HG02970 (cell line): ENCODE results near the gene HNF4A.
A peak's percentile ranks its signal among the peaks of the same experiment; 100 is the strongest.
"Not testable (repeated sequence)": the region's sequence is repeated elsewhere in the genome, so short reads cannot be mapped to it uniquely, and the experiment has no call there.

Experiments
- ATAC-seq: cut with Tn5 transposase; IDR thresholded peaks from one replicate; pipeline ENCODE4 v1.9.1; 2021; ENCODE audit warnings: mild to moderate bottlenecking, moderate library complexity, moderate number of reproducible peaks; ENCODE audit not compliant: unreplicated experiment, low FRiP score

HNF4A gene

DNA sequence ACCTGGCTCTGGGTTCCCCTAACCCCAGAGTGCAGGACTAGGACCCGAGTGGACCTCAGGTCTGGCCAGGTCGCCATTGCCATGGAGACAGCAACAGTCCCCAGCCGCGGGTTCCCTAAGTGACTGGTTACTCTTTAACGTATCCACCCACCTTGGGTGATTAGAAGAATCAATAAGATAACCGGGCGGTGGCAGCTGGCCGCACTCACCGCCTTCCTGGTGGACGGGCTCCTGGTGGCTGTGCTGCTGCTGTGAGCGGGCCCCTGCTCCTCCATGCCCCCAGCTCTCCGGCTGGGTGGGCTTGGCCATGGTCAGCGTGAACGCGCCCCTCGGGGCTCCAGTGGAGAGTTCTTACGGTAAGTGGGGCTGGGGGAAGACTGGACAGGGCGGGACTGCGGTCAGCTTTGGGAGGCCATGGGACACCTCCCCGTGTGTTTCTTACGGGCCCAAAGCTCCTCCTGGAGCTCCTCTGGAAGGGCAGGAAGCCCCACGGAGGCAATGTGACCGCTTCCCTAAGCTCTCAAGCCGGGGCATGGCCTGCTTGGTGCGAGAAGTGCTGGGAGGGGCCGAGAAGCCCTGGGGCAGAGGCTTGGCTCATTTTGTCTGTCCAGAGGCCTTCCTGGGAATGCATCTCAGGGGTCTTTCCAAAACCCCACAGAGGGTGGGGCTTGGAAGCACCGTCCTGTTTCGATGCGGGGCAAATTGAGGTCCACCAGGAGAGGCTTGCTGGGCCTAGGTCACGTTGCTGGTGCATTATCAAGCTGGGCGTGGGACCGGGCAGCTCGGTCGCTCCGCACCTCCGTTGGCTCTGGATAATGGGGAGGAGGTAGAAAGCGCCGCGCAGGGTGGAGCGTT is at the start of gene HNF4A:
HNF4A (plus strand) TSS at position 202 of the 855 bp plus-strand sequence; CDS start at position 308, 106 bp downstream.
- no peak for ATAC-seq

DNA sequence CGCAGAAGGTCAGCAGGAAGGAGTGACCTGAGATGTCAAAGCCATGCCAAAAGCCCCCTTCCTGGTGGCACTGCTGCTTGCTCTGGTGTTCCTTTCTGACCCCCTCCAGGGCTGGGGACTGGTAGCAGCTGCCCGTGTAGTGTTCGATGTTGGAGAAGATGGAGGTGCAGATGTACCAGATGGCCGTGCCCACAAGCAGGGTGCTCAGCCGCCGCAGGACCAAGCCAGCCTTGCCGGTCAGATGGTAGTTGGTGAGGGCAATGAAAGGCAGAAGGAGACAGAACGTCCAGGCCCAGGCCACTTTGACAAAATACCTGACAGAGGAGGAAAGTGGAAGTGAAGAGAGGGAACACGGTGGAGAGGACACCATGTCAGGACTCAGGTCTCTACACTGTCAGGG is 48.6 kb upstream of the HNF4A start:
- no peak for ATAC-seq

DNA sequence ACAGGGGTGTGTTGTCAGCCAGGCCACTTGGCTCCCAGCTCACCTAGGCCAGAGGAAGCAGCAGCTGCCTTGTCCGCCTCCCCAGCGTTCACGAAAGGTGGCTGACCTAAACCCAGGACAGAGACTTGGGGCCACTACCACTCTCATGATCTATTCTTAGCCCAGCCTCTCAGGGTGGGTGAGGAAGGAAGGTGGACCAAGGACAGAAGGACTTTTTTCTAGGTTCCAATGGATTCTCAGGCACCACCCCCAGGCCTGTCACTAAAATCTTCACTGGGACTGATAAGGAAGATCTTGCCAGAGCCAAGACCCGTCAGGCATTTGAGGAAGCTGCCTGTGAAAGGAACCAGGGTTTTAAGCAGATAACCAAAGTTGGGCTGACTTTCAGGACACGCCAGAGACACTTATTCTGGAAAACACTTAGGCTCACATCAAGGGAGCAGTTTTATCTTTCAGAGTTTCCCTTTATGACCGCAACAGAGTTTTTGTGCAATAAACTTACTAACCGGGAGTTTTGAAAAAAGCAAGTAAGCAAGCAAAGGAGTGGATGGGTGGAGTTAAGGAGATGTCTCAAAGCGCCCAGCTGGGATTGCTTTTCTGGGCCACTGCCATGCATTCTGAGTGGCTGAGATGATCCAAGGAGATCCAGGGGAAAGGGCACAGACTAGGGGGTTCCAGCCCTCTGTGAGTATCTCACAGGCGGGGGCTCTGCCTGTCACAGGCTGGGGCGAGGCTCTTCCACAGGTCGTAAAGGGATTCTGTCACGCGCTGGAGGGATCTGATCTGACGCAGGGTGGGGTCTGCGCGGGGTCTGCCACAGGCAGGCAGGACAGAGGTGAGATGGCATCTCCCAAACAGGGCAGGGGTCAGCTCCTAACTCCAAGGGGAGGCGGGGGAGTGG is 45.5 kb upstream of the HNF4A start:
- ATAC-seq = no peak

DNA sequence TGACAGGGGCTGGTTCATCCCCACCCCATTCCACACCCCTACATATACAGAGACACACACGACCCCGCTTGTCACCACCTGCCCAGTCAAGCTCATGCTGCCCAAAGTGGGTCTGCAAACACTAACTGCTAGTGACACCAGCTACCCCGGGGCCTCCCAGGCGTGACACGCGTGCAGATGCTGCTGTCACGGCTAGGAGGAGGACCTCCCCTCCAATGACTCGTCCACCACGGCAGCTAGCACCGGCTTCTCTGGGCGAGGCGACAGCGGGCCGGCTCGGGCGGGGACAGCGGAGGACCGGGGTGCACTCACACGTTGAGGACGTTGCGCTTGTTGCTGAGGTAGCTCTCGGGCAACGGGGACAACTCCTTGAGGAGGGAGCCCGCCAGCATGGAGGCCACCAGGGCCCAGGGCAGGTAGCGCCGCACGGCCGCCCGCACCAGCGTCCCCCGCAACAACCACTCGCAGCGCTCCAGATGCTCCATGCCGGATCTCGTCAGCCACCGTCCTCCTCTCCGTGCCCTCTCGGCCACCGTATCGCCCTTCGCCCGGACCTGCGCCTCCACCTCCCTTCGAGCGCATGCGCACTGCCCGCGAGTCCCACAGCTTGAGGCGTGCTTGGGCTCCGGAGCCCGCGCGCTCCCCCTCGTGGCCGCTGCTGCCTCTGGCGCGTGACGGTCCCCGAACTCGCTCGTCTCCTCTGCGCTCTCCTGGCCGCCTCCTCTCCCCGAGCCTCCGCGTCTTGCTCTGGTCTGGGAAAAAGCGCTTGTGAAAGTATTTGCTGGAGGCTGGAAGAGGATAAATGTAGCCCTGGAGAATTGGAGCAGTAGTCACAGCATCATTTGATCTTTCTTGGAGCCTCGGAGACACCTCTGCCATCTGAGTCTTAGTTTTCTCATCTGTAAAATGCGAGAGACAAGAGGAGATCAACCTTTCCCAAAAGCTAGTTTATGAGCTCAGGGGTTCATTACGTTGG is 44.5 kb upstream of the HNF4A start, which contains the start of gene FITM2:
FITM2 (minus strand) TSS at position 539 of the 976 bp plus-strand sequence; CDS start at position 485, 54 bp downstream.
- ATAC-seq = peak; percentile 96

DNA sequence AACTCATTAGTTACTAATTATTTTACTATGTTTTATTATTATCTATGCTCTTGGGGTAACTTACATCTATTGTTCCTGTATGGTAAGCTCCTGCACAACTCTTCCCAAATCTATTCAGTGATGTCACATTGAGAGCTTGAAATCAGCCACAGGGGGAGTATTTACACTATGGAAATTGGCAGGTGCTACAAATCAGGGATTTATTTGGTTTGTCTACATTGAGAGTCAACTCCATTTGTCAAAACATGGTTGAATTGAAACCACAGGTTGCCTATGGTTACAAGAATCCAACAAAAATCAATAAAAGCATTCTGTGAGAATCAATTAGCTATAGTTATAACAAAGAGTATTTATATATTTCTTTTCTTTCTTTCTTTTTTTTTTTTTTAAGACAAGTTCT is 40.6 kb upstream of the HNF4A start:
- ATAC-seq = no peak

DNA sequence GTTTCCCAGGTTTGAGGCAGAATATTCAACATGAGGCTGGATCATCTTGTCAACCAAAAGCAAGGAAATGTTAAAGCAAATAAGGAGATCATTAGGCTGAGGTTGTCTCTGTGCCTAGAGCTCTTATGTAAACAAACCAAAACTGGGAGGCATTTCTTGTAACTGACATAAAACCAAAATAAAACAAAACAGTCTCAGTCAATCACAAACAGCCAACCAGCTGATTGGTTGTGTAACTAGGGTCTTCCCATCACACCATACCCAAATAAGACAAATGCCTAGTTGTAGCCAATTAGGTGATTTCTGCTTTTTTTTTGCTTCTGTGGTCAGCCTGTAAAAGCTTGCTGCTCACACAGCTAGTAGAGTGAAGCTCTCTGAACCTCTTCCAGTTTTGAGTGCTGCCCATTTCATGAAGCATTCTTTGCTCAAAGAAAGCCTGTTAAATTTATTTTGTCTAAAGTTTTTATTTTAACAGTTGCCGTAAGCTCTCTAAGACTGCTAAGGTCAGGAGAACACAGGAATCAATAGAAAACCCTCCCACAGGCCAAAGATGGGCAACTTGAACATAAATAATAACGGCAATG is 35.6 kb upstream of the HNF4A start:
- ATAC-seq = no peak

DNA sequence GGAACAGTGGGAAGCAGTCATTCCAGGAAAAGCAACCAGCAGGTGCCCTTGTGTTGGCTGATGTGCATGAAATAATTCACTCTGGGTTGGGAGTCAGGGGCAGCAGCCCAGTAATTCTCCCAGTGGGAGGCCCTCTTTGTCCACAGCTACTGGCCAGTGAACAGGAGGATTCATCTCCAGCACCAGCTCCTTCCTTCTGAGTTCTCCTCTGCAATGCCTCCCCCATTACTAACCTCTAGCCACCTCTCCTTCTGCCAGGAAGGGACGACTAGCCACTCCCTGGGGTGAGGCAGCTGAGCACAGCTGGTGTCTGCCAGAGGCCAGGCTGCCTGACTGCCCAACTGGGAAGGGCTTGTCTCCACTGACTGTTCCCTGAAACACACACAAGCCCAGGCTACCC is 31.2 kb upstream of the HNF4A start:
- no peak for ATAC-seq

DNA sequence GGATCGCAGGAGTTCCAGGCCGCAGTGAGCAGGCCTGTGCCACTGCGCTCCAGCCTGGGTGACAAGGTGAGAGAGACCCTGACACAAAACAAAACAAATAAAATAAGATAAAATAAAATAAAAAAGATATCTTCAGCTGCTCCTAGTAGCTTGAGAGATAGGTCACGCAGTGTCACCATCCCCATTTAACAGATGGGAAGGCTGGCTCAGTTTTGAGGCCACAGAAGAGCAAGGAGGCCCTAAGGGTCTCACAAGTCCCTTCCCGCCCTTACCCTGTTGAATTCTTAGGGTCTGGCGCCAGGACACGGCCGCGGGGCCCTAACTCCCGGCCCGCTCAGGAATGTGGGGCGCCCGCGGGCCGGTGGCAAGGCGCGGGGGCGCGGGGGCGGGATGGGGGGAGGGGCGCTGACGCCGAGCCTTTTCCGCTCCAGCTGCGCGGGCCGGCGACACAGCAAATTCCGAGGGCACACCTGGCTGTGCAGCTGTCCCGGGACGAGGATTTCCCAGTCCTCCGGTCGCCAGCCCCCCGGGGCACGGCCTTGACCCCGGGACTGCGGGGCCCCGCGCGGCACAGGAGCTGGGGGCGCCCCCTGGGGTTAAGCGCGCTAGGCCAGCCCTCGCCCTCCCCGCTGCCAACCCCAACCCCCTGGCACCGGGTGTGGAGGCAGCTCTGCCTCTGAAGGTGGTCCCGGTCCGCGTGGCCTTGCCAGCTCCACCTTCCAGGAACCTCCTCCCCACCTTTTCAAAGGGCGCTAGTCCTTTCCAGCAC is 28.9 kb upstream of the HNF4A start:
- ATAC-seq = no peak

DNA sequence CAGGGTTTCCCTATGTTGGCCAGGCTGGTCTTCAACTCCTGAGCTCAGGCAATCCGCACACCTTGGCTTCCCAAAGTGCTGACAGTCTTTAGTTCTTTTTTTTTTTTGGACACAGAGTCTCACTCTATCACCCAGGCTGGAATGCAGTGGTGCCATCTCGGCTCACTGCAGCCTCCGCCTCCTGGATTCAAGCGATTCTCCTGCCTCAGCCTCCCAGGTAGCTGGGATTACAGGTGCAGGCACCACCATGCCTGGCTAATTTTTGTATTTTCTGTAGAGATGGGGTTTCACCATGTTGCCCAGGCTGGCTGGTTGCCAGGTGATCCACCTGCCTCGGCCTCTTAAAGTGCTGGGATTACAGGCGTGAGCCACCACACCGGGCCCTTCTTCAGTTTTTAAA is 27.8 kb upstream of the HNF4A start:
- ATAC-seq = not testable (repeated sequence)

DNA sequence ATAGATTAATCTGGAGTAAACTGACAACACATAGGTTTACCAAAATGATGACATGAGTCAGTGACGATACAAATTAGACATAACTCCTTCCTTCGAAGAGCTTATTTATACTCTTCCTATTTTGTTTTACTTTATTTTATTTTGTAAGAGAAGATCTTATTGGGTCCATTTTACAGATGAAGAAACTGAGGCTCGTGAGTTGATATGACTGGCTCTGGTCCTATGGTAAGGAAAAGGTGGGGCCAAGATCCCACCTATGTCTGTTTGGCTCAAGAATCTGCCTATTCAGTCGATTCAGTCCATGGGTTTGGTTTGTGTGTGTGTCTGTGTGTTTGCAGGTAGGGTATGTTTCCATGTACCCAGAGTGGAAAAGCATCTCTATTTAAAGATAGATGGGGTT is 27.1 kb upstream of the HNF4A start:
- ATAC-seq = no peak

DNA sequence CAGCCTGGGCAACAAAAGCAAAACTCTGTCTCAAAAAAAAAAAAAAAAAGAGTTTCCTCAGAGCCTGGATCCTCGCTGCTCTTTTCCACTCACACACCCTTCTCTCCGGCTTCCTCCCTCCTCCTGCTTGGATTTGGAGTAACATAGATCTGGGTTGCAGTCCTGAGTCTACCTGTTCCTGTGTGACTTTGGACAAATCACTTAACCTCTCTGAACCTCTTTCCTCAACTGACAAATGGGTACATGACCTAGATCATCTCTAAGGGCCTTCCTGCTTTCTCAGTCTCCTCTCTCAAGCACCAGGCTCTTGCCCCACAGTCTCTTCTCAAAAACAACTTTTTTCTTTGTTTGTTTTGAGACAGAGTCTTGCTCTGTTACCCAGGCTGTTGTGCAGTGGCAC is 24.3 kb upstream of the HNF4A start:
- ATAC-seq = no peak

DNA sequence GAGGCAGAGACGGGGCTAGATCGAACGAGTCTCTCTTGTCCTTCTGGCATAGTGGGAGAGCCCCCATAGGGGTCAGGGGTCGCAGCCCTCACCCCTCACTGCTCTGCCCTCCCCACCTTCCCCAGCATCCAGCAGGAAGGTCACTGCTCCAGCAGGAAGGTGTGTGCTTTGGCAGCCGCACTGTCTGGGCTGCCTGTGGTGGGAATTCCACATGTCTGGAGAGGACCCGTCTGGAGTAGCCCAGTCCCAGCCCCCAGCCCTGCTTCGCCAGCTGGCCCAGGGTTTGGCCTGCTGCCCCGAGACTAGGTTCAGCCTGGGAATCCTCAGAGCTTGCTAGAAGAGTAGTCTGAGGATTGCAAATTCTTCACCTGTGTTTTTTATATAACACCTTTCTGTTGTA is 21.2 kb upstream of the HNF4A start:
- ATAC-seq = no peak

DNA sequence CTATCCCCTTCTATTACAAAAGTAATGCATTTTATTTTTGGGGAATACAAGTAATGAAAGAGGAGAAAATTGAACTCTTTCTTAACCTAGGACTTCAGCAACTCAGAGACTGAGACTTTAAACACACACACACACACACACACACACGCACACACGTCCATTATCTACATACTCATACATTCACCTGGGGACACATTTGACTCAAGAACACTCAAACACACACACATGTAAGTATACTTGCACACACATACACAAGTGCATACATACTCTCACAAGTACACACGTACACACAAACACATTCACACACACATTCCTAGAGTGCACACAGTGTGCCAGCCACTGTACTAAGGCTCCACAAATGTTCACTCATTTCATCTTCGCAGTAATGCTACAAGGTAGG is 20.8 kb upstream of the HNF4A start:
- ATAC-seq = no peak

DNA sequence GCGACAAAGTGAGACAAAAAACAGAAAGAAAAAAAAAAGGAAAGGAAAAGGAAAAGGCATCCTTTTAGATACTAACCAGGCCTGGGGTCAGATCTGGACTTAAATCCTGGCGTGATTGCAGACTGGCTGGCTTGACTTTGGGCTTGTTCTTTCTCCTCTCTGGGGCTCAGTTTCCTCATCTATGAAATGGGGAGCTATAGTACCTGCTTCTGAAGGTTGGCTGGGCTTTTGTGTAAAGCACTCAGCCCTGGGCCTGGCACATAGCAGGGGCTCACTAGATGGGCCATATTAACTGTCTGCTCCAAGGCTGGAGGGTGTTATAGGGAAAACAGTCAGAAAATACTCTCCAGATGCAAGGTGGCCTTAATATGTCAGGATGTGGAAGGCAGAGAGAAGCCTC is 19.8 kb upstream of the HNF4A start:
- no peak for ATAC-seq

DNA sequence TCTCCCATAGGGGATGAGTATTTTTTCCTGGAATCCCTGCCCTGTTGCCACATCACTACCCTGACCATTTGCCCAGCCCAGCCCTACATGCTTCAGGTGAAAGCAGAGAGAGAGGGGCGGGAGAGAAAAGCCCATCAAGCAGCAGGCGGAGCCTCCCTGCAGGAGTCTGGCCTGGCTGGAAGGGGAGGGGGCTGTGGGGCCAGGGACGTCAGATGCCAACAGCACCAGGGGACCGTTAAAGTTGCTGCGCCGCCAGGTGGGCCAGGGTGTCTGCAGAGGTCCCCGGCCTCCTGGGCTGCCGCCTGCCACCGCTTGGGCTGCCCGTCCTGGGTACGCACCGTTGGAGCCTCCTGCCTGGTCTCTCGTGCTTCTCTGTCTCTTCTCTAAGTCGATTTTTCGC is 19.4 kb upstream of the HNF4A start:
- no peak for ATAC-seq

DNA sequence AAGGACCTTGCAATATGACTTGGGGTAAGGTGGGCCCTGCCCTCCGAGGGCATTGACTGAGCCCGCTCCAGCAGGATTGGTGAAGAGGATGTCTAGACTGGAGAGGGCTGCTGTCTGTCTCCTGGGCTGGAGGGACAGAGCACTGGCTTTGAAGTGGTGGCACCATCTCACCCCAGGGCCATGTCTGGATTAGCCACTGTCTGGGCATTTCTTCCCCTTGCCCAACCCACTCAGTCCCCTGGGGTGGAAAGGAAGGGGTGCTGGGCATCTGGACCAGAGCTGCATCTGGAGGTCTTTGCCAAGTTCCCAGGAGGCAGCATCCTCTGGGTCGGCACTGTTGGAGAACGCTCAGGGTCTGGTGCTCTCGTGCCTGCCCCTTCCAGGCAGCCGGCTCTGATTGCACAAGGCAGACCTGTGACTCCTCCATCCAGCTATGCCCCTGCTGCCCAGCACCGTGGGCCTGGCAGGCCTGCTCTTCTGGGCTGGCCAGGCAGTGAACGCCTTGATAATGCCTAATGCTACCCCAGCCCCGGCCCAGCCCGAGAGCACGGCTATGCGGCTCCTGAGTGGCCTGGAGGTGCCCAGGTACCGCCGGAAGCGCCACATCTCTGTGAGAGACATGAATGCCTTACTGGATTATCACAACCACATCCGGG is 18.6 kb upstream of the HNF4A start, which contains the start of gene R3HDML:
R3HDML (plus strand) TSS at position 319 of the 656 bp plus-strand sequence; CDS start at position 434, 115 bp downstream.
- no peak for ATAC-seq

DNA sequence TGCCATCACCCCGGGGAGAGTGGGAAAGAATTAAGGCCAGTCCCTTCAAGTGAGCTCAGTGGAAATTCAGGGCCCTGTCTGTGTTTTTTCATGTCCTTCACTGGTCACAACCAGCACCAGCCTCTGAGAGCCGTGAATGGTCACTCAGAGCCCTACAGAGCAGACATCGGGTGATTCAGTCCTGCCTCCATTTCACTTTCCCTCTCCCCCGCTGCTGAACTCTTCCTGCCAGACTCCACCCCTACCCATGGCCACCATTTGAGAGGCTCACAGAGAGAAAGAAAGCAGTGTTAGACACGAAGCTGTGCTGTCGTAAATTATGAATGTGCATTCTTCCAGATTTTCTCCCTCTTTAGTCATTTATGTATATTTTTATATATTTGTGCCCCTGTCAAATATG is 13.3 kb upstream of the HNF4A start:
- no peak for ATAC-seq

DNA sequence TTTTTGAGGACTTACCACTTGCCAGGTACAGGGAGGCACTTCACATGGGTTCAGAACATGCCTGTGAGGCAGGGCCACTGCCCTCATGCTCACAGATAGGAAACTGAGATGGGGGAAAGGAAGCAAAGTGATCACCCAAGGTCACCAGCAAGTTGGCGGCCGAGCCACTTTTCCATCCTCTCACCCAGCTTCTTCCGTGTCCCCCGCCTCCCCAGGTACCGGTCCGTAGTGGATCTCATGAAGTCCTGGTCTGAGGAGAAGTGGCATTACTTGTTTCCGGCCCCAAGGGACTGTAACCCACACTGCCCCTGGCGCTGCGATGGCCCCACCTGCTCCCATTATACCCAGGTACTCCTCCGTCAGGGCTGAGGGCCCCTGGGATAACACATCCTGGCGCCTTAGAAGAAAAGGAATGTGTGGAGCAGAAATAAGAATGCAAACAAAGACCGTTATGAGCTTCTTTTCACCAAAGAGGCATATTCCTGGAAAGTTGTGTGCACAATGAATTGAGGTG is 12.3 kb upstream of the HNF4A start:
- ATAC-seq = no peak
